ENCODE data around the gene ISYNA1.
A peak's percentile ranks its signal among the peaks of the same experiment; 100 is the strongest.

ISYNA1 gene

GRCh38 chr19:18438331-18439024 is 545 bp upstream of the ISYNA1 start:
- H2AFZ ChIP-seq, result peak overlapping the region; percentile 81
- H3K27ac ChIP-seq, result peak overlapping the region; percentile 71
- no peak overlapping the region for H3K9ac ChIP-seq
- no peaks in the 10 kb centered on the region for H3K36me3 ChIP-seq (ENCODE audit: control insufficient read depth, insufficient read depth, low read length)
- H3K4me2 ChIP-seq (ENCODE audit: low read length), result peak overlapping the region; percentile 84
- H3K27me3 ChIP-seq (ENCODE audit: control insufficient read depth, insufficient read depth, low read length), result no peaks in the 10 kb centered on the region
- H3K79me2 ChIP-seq, result peaks cover under 1% of the 10 kb centered on the region
- no peak for TF ChIP-seq CTCF (IDR thresholded peaks at IDR 0.05)
- H3K9me3 ChIP-seq (ENCODE audit: control insufficient read depth, low read length), result no peaks in the 10 kb centered on the region
- peaks cover 14% of the 10 kb centered on the region for H3K4me1 ChIP-seq
- peak overlapping the region; percentile 71 for H3K4me3 ChIP-seq (ENCODE audit: low read depth, low read length)

- no peak overlapping the region for H3K27ac ChIP-seq
- H3K9me3 ChIP-seq (ENCODE audit: control insufficient read depth, low read length), result no peaks in the 10 kb centered on the region
- peak overlapping the region; percentile 3 for H2AFZ ChIP-seq
- no peaks in the 10 kb centered on the region for H3K79me2 ChIP-seq
- TF ChIP-seq CTCF (IDR thresholded peaks at IDR 0.05), result no peak
- peak overlapping the region; percentile 43 for H3K4me3 ChIP-seq (ENCODE audit: low read depth, low read length)
- H3K27me3 ChIP-seq (ENCODE audit: control insufficient read depth, insufficient read depth, low read length), result no peaks in the 10 kb centered on the region
- peak overlapping the region; percentile 74 for H3K4me2 ChIP-seq (ENCODE audit: low read length)
- peaks cover 18% of the 10 kb centered on the region for H3K4me1 ChIP-seq
- no peak overlapping the region for H3K9ac ChIP-seq
- H3K36me3 ChIP-seq (ENCODE audit: control insufficient read depth, insufficient read depth, low read length), result no peaks in the 10 kb centered on the region
Measured at GRCh38 chr19:18436671-18437490, 1.1 kb downstream of the ISYNA1 start.

GRCh38 chr19:18435842-18436670 is 1.9 kb downstream of the ISYNA1 start:
- no peak overlapping the region for H3K27ac ChIP-seq
- no peaks in the 10 kb centered on the region for H3K9me3 ChIP-seq (ENCODE audit: control insufficient read depth, low read length)
- no peaks in the 10 kb centered on the region for H3K79me2 ChIP-seq
- no peaks in the 10 kb centered on the region for H3K27me3 ChIP-seq (ENCODE audit: control insufficient read depth, insufficient read depth, low read length)
- H3K36me3 ChIP-seq (ENCODE audit: control insufficient read depth, insufficient read depth, low read length), result no peaks in the 10 kb centered on the region
- H3K4me2 ChIP-seq (ENCODE audit: low read length), result no peak overlapping the region
- no peak overlapping the region for H2AFZ ChIP-seq
- H3K4me1 ChIP-seq, result peaks cover 19% of the 10 kb centered on the region
- no peak for TF ChIP-seq CTCF (IDR thresholded peaks at IDR 0.05)
- no peak overlapping the region for H3K9ac ChIP-seq
- no peak overlapping the region for H3K4me3 ChIP-seq (ENCODE audit: low read depth, low read length)

- Histone ChIP-seq H3K36me3 (ENCODE audit: control insufficient read depth, insufficient read depth, low read length) (no peaks in the 10 kb centered on the region), H3K27ac (no peak overlapping the region), H3K4me2 (ENCODE audit: low read length) (no peak overlapping the region), H3K27me3 (ENCODE audit: control insufficient read depth, insufficient read depth, low read length) (no peaks in the 10 kb centered on the region), H3K4me1 (peaks cover 19% of the 10 kb centered on the region), H2AFZ (no peak overlapping the region), H3K9me3 (ENCODE audit: control insufficient read depth, low read length) (no peaks in the 10 kb centered on the region), H3K4me3 (ENCODE audit: low read depth, low read length) (no peak overlapping the region), H3K9ac (no peak overlapping the region), H3K79me2 (no peaks in the 10 kb centered on the region)
- no peak for TF ChIP-seq CTCF (IDR thresholded peaks at IDR 0.05)
Measured at GRCh38 chr19:18435178-18435841, 2.6 kb downstream of the ISYNA1 start.
